GM12891 (cell line): ENCODE measurements around the gene PTCD1.
A peak's percentile ranks its signal among the peaks of the same experiment; 100 is the strongest.

Experiments used
- DNase-seq: peaks from one replicate; pipeline ENCODE4 v3.0.0; 2011; ENCODE audit warnings: low spot score; ENCODE audit not compliant: insufficient read length
- FAIRE-seq: peaks from 2 replicates; lab custom pipeline; 2011; peaks lifted over from hg19 to GRCh38; lab: Jason Lieb, UNC
- PAX5 ChIP-seq: IDR thresholded peaks from 2 replicates; pipeline ENCODE4 v1.6.1; 2011; ENCODE audit warnings: low read length, moderate library complexity, mild to moderate bottlenecking; ENCODE audit not compliant: insufficient read depth, severe bottlenecking
- POLR2A ChIP-seq: IDR thresholded peaks from 2 replicates; pipeline ENCODE4 v1.6.1; 2011; ENCODE audit warnings: low read depth, low read length, control low read depth
- POLR2AphosphoS5 ChIP-seq: IDR thresholded peaks from 2 replicates; pipeline ENCODE4 v1.6.1; 2011; ENCODE audit warnings: low read depth, low read length, control low read depth
- POU2F2 ChIP-seq: IDR thresholded peaks from 2 replicates; pipeline ENCODE4 v1.6.1; 2011; ENCODE audit warnings: low read depth, mild to moderate bottlenecking, control low read depth, low read length, moderate library complexity
- SPI1 ChIP-seq: IDR thresholded peaks from 2 replicates; pipeline ENCODE4 v1.6.1; 2011; ENCODE audit warnings: low read depth, low read length, control low read depth
- TAF1 ChIP-seq: IDR thresholded peaks from 2 replicates; pipeline ENCODE4 v1.6.1; 2011; ENCODE audit warnings: low read depth, low read length, control low read depth

PTCD1 gene

DNA sequence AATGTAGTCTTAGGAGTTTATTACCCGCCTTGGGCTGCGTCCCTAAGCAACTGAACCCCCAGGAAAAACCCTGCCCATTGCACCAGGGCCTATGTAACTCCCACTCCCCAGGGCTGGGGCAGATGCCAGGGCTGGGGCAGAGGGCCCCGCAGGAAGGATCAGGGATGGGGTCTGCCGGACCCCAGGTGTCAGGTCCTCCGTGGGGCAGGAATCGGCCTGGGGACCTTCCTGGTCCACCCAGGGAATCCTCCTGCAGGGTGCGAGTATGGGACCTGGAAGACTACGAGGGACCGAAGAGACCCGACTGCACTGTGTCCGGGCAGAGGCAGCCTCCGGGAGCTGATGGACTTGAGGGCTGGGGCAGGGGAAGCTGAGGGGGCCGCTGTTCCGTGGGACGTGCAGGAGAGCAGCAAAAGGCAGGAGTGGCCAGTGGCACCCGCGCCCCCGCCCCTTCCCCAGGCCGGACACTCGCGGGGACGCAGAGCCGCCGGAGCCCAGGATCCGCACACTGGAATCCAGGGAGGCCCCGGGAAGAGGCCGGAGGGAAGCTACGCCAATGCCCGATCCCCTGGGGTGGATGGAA is 29.8 kb upstream of the PTCD1 start:
- FAIRE-seq (no peak), DNase-seq (no peak)

DNA sequence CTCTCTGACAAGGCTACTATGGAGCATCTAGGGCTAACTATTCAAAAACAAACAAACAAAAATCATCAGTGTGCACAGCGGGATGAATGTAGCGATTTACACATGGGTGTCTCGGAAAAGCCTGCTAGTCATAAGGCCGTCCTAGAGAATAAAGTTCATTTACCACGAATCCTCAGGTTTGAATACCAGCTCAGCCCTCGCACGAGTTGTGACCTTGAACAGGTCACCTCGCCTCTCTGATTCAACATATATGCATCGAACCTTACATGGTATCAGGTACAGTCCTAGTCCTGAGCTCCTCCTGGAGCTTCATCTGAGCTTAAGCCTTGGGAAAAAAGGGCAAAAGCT is 26.8 kb upstream of the PTCD1 start:
- FAIRE-seq (no peak), DNase-seq (no peak)
- no peak for TF ChIP-seq PAX5
- no peak for TF ChIP-seq SPI1
- no peak for TF ChIP-seq POLR2A
- no peak for TF ChIP-seq TAF1
- no peak for TF ChIP-seq POLR2AphosphoS5
- TF ChIP-seq POU2F2 = no peak

More for the DNA sequence above, 29.8 kb upstream of the PTCD1 start:
- TF ChIP-seq POLR2AphosphoS5 (no peak), POU2F2 (no peak), PAX5 (no peak), TAF1 (no peak), SPI1 (no peak)

DNA sequence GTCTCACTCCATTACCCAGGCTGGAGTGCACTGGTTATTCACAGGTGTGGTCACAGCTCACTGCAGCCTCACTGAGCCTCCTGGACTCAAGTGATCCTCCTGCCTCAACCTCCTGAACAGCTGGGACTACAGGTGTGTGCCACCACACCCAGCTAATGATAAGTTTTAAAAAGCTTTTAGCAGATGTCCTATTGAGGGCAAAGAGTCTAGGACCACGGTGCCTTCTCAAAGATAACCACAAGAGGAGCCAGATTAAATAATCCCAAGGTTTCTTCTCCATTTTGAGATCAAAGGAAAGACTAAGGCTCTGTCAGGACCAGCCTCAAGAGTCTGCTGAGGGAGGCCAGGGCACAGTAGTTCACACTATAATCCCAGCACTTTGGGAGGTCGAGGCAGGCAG is 22.6 kb upstream of the PTCD1 start:
- TF ChIP-seq POLR2AphosphoS5 (no peak), SPI1 (no peak), POU2F2 (no peak)
- DNase-seq = no peak
- FAIRE-seq = no peak

DNA sequence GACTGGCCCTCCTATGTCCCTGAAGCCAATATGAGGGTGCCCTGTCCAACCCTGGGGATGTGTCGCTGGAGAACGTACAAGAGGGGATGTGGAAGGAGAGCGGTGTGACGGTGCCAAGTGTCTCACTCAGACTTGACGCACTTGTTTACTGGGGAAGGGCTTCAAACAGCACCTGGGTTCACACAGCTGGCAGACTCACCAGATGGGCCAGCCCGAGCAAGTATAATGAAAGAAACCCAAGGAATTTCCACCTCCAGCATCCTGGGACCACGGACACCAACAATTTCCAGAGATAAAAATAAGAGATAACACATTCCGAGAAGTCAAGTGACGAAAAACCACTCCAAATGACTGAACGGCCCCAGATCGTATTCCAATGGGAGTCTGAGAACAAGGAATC is 22.1 kb upstream of the PTCD1 start:
- DNase-seq (no peak), FAIRE-seq (no peak)
- TF ChIP-seq POLR2A (no peak), SPI1 (no peak), PAX5 (no peak), POLR2AphosphoS5 (no peak), TAF1 (no peak), POU2F2 (no peak)

DNA sequence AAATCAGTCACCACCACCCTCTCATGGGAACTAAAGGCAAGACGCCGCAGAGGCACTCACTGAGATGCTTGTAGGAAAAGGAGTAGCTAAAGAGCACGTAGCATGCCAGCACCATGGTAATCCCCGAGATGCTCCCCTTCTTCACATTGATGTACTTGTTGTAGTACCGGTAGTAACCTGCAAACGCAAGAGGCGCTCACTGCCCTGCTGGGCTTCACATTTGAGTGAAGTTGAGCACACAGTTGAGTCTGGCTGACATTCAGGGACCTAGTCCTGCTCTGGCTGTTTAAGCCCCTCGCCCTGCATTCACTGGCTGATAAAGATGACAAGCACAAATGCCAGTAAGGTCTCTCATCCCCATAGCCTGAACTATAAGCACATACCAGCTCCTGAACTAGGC is 20.5 kb upstream of the PTCD1 start:
- DNase-seq = no peak
- peak; percentile 64 for FAIRE-seq
- TF ChIP-seq POLR2AphosphoS5 (no peak; the same call in 1 of the 2 replicates), POLR2A (no peak), SPI1 (no peak), TAF1 (no peak), PAX5 (no peak), POU2F2 (no peak)

DNA sequence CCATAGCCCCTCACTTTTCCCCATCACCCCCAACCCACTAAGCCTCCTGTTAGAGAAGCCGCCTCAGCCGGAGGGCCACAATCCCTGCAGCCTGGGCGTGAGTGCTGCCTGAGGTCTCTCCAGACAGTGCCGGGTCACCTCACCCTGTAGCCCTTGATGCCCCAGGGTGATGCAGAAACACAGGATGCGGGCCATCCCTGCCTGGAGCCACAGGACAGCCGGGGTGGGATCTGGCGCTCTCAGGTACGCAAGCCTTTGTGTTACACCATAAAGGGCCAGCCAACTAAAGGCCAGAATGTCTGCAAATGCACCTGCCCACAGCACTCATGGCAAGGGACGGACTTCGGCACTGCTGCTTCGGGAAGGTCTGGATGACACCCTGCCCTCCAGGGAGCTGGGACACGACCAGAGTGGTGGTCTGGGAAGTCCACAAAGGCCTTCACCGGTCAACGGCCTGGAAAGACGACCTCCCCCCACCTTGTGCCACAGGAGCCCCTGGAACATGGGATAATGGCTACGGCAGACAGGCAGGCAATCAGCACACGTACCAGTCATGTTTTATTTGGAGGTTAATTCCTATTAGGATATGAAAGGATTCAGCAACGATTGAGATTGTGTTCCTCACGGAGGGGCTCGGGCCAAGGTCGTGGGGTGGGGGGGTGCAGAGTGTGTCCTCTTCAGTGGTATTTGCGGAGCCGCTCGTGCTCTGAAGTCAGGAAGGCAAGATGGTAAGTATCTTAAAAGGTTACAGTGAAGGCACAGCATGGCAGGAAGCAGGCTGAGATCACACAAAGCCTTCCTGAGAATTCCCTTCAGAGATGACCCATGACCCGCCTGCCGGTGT is 19.3 kb upstream of the PTCD1 start:
- FAIRE-seq (no peak), DNase-seq (no peak)
- TF ChIP-seq POU2F2 (0 out of 2 replicates have a peak, but pooled peaks have one; percentile 25), TAF1 (no peak)

DNA sequence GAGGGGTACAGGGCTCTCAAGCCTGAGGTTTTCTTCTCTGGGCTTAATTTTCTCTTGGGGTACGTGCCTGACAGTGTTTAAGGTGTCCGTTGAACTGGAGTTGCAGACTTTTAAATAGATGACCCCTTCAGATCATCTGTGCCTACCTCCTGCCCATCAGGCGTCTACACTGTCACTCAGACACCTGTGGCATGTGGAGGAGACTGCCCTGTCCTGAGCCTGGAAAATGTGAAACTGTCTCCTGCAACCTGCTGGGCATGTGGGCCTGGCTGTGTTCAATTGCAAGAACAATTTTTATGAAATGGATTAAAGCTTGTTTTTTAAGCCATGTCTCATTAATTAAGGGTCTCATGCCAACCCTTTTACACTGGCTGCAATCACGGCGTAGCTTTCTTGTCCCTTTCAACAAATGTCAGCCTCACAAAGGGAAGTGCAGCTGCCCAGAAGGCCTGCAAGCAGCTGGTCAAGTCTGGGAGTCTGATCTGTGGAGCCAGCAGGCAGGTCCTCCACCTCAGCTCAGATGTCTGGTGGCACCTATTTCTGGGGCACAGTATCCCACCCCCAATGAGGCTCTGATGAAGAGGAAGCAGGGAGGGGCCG is 18.6 kb upstream of the PTCD1 start:
- no peak for FAIRE-seq
- no peak for TF ChIP-seq TAF1
- TF ChIP-seq POU2F2 = no peak
- TF ChIP-seq PAX5 = no peak
- no peak for TF ChIP-seq POLR2A
- no peak for TF ChIP-seq POLR2AphosphoS5
- no peak for TF ChIP-seq SPI1
- DNase-seq = no peak

DNA sequence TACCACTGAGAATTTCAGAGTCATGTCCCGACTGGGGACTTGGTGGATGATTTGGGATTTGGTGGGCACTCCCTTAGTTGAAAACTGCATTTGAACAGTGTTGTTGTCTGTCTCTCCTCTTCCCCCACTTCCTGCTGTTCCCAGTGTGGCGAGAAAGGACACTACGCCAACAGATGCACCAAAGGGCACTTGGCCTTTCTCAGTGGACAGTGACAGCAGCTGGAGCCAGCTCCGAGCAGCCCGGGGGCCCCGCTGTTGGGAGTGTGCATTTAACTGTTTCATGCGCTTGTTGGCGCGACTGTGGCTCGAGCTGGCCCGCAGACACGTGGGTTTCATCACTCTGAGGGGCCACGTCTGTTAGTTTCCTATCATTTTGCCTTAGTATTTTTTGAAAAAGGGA is 17.7 kb upstream of the PTCD1 start:
- TF ChIP-seq POU2F2 = no peak
- TF ChIP-seq PAX5 = no peak
- no peak for TF ChIP-seq SPI1
- TF ChIP-seq POLR2AphosphoS5 = 0 out of 2 replicates have a peak, but pooled peaks have one; percentile 3
- no peak for TF ChIP-seq POLR2A
- TF ChIP-seq TAF1 = no peak
- FAIRE-seq (no peak), DNase-seq (no peak)

DNA sequence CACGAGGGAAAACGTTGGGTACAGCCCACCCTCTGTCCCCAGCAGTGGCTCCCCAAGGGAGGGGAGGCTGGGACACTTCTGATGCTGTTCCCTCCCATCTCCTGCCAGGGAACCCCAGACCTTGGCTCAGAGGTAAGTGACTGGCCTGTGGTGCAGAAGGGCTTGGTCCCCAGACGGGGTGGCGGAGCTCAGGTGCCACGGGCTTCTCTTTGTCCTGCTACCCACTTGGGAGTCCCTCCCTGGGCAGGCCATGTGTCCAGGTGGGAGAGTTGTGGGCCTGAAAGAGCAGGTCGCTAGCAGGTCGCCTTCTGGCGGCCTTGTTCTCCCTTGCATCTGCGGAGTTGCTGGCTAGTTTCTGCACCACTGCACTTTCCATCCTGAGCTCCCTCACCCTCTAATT is 17.3 kb upstream of the PTCD1 start:
- FAIRE-seq (no peak), DNase-seq (no peak)
- no peak for TF ChIP-seq POU2F2
- TF ChIP-seq POLR2AphosphoS5 = peak; percentile 3; the same call in 1 of the 2 replicates
- TF ChIP-seq POLR2A = peak; percentile 17; the same call in 1 of the 2 replicates

DNA sequence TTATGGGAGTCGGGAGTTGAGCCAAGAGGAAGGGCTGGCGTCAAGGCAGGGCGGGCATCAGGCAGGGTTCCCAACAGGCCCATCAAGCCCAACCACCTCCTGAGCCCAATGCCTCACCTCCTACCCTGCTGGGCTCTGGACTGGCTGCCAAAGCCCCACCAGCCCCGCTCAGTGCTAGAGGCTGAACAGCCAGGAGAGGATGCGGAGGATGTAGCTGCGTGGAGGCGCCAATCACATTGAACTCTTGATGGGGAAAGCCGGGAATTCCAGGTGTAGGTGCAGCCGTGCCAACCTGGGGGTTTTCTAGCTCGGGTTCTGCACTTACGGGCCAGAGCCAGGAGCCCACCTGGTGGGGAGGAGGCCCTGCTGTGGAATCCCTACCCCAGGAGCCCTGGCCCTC is 14.5 kb upstream of the PTCD1 start:
- no peak for DNase-seq
- no peak for TF ChIP-seq POLR2AphosphoS5
- no peak for TF ChIP-seq POLR2A
- TF ChIP-seq PAX5 = no peak
- TF ChIP-seq TAF1 = no peak
- TF ChIP-seq POU2F2 = no peak
- no peak for TF ChIP-seq SPI1

More for the DNA sequence above, 14.5 kb upstream of the PTCD1 start:
- no peak for FAIRE-seq
